GM12878 (cell line): ENCODE measurements around the gene HSPB6. TPM values are rescaled to one million over a fixed set of nuclear protein-coding genes. Genes with fewer than 3 reads are reported as not detected.
A peak's percentile ranks its signal among the peaks of the same experiment; 100 is the strongest.

Experiments
- BRCA1 ChIP-seq: IDR thresholded peaks from 2 replicates; pipeline ENCODE4 v1.6.1; 2011; ENCODE audit warnings: low read depth, low read length, improper control_type of control experiment
- CHD2 ChIP-seq: IDR thresholded peaks from 2 replicates; pipeline ENCODE4 v1.6.1; 2011; ENCODE audit warnings: low read depth, low read length, improper control_type of control experiment, borderline replicate concordance
- CREB1 ChIP-seq: IDR thresholded peaks from 2 replicates; pipeline ENCODE4 v1.6.1; 2012; ENCODE audit warnings: low read depth, mild to moderate bottlenecking, inconsistent platforms
- CREM ChIP-seq: IDR thresholded peaks from 2 replicates; pipeline ENCODE4 v1.6.1; 2014; ENCODE audit warnings: antibody characterized with exemption, low read depth
- DPF2 ChIP-seq: fragments of 450-650 bp; IDR thresholded peaks from 2 replicates; pipeline ENCODE4 v1.6.1; 2017; ENCODE audit warnings: mild to moderate bottlenecking
- ESRRA ChIP-seq: IDR thresholded peaks from 2 replicates; pipeline ENCODE4 v1.6.1; 2012; ENCODE audit warnings: mild to moderate bottlenecking, low read length, improper control_type of control experiment
- EZH2 ChIP-seq: IDR thresholded peaks from 2 replicates; pipeline ENCODE4 v1.6.1; 2012; ENCODE audit warnings: low read depth, mild to moderate bottlenecking, control low read depth, inconsistent platforms, low read length, borderline replicate concordance; ENCODE audit not compliant: control insufficient read depth
- HCFC1 ChIP-seq: fragments of 150-350 bp; IDR thresholded peaks from 2 replicates; pipeline ENCODE4 v1.6.1; 2014; ENCODE audit warnings: low read length
- JUND ChIP-seq: IDR thresholded peaks from 2 replicates; pipeline ENCODE4 v1.6.1; 2012; ENCODE audit warnings: low read depth, mild to moderate bottlenecking, low read length, improper control_type of control experiment, moderate library complexity
- MXI1 ChIP-seq: fragments of 150-350 bp; IDR thresholded peaks from 2 replicates; pipeline ENCODE4 v1.6.1; 2011; ENCODE audit warnings: low read depth, mild to moderate bottlenecking, inconsistent platforms, low read length, improper control_type of control experiment
- NFIC ChIP-seq: IDR thresholded peaks from 2 replicates; pipeline ENCODE4 v1.6.1; 2012; ENCODE audit warnings: low read depth, mild to moderate bottlenecking, inconsistent platforms, low read length, moderate library complexity
- NFXL1 ChIP-seq: fragments of 450-650 bp; IDR thresholded peaks from 2 replicates; pipeline ENCODE4 v1.6.1; 2017; ENCODE audit warnings: antibody characterized with exemption, mild to moderate bottlenecking, borderline replicate concordance
- NR2C1 ChIP-seq: fragments of 450-650 bp; IDR thresholded peaks from 2 replicates; pipeline ENCODE4 v1.6.1; 2017; ENCODE audit warnings: antibody characterized with exemption, mild to moderate bottlenecking, moderate library complexity
- NRF1 ChIP-seq: conservative IDR thresholded peaks from 2 replicates; pipeline ENCODE4 v1.6.1; 2011; ENCODE audit warnings: mild to moderate bottlenecking, low read depth, low read length, improper control_type of control experiment
- POLR2A ChIP-seq: IDR thresholded peaks from 2 replicates; pipeline ENCODE4 v1.6.1; 2011; ENCODE audit warnings: low read depth, mild to moderate bottlenecking, low read length
- RELA ChIP-seq: fragments of 450-650 bp; IDR thresholded peaks from 2 replicates; pipeline ENCODE4 v1.8.0; 2014; ENCODE audit warnings: borderline replicate concordance; ENCODE audit not compliant: partially characterized antibody
- RFX5 ChIP-seq: IDR thresholded peaks from 2 replicates; pipeline ENCODE4 v1.6.1; 2011; ENCODE audit warnings: low read depth, low read length, improper control_type of control experiment
- SREBF1 ChIP-seq: IDR thresholded peaks from 2 replicates; pipeline ENCODE4 v1.6.1; 2012; ENCODE audit warnings: mild to moderate bottlenecking, low read length
- SREBF2 ChIP-seq: IDR thresholded peaks from 2 replicates; pipeline ENCODE4 v1.6.1; 2012; ENCODE audit warnings: mild to moderate bottlenecking, low read length
- polyA plus RNA-seq, 11 experiments: library from polyadenylated mRNA; depleted of rRNA in 4 of 11; unstranded in 6 of 11; stranded (reverse) in 5 of 11; fragments of >200 nt; fragmentation: Nextera tagmentation in 4 of 11; fragmentation: Illumina TruSeq in 1 of 11; extraction: Ambion mirVana in 4 of 11; extraction: Trizol in 1 of 11; gene quantifications; 1 replicate in 1 of 11; 2 replicates in 10 of 11; pipeline versions ENCODE4 v1.2.1 to v1.2.3, GENCODE V29; 2011 to 2016; ENCODE audit warnings: inconsistent platforms in 2 of 11, missing spikeins in 2 of 11, low read depth in 1 of 11
- total RNA-seq, 4 experiments: library from RNA; depleted of rRNA in 3 of 4; stranded (reverse); fragments of >200 nt in 3 of 4; fragmentation: Illumina TruSeq in 1 of 4; extraction: Trizol in 1 of 4; gene quantifications; 2 replicates each; pipeline versions ENCODE4 v1.2.1 to v1.2.3, GENCODE V29; 2013 to 2021
- TF ChIP-seq, protein P1 (sequence below): fragments of 450-650 bp; IDR thresholded peaks from 2 replicates; pipeline ENCODE4 v1.6.1; 2014; ENCODE audit warnings: mild to moderate bottlenecking
- TF ChIP-seq, protein P2 (sequence below): fragments of 450-650 bp; IDR thresholded peaks from 2 replicates; pipeline ENCODE4 v1.6.1; 2016; ENCODE audit warnings: mild to moderate bottlenecking
- TF ChIP-seq, protein P3 (sequence below): IDR thresholded peaks from 2 replicates; pipeline ENCODE4 v1.6.1; 2012; ENCODE audit warnings: mild to moderate bottlenecking, low read depth, low read length
- TF ChIP-seq, protein P4 (sequence below): IDR thresholded peaks from 2 replicates; pipeline ENCODE4 v1.6.1; 2012; ENCODE audit warnings: low read depth, low read length, improper control_type of control experiment

Gene HSPB6
- total and polyA plus RNA-seq, 10 of the 15 experiments (the other 5 are each of a cell fraction or from before 2014, with no cell fraction given), result 0.09 to 1.6 (median 0.36) TPM; not detected in 4

DNA sequence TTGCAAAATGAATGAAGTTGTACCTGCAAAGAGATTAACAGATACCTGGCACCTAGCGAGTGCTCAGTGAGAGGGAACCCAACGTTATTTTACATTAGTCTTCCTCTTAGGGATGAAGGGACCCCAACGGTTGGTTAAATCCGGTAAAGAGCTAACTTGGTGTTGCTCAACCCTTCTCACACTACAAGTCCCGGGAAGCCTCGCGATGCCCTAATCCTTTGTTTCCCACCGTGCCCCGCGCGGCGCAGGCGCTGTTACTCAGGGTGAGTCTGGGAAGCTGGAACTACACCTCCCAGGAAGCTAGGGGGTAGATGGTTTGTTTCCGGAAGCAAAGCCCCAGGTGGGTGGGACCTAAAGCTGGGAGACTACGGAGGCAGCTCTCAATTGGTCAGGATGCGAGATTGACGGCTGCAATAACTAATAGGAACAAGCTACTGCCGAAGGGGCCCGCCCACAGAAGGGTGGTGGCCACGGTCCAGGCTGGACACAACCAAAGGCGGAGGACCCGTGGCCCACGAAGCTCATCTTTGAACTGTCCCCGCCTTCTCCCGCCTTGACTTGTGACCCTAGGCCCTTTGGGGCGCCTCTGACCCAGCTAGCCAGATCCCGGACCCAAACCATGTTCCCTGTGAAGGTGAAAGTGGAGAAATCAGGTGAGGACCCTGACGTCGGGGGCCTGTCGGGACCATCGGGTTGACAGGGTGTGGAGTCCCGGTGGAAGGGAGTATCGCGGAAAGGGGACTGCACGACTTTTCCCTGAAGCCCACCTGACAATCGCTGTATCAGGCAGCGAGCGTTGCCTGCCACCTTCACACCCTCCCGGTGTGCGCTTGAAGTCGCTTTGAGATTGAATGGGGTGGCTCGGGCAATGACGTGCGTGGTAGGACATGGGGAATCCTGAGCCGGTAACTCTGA lies 8.5 kb downstream of the HSPB6 start, which contains the start of gene LIN37 (continued):
- no peak for TF ChIP-seq NFXL1
- 0 out of 2 replicates have a peak, but pooled peaks have one; percentile 9 for TF ChIP-seq JUND
- TF ChIP-seq, protein P1, sequence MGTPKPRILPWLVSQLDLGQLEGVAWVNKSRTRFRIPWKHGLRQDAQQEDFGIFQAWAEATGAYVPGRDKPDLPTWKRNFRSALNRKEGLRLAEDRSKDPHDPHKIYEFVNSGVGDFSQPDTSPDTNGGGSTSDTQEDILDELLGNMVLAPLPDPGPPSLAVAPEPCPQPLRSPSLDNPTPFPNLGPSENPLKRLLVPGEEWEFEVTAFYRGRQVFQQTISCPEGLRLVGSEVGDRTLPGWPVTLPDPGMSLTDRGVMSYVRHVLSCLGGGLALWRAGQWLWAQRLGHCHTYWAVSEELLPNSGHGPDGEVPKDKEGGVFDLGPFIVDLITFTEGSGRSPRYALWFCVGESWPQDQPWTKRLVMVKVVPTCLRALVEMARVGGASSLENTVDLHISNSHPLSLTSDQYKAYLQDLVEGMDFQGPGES, result peak; percentile 89
- peak; percentile 84 for TF ChIP-seq NRF1
- TF ChIP-seq, protein P2, sequence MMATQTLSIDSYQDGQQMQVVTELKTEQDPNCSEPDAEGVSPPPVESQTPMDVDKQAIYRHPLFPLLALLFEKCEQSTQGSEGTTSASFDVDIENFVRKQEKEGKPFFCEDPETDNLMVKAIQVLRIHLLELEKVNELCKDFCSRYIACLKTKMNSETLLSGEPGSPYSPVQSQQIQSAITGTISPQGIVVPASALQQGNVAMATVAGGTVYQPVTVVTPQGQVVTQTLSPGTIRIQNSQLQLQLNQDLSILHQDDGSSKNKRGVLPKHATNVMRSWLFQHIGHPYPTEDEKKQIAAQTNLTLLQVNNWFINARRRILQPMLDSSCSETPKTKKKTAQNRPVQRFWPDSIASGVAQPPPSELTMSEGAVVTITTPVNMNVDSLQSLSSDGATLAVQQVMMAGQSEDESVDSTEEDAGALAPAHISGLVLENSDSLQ, result peak; percentile 99
- peak; percentile 98 for TF ChIP-seq HCFC1
- TF ChIP-seq CREB1, result peak; percentile 90
- peak; percentile 95 for TF ChIP-seq NR2C1
- TF ChIP-seq SREBF2, result no peak
- TF ChIP-seq SREBF1, result peak; percentile 88
- TF ChIP-seq NFIC, result no peak
- peak; percentile 98 for TF ChIP-seq DPF2
- peak; percentile 75 for TF ChIP-seq BRCA1
- TF ChIP-seq ESRRA, result peak; percentile 74; the same call in 1 of the 2 replicates
- peak; percentile 94 for TF ChIP-seq CREM
- TF ChIP-seq POLR2A, result peak; percentile 55
- no peak for TF ChIP-seq EZH2
- peak; percentile 34; the same call in 1 of the 2 replicates for TF ChIP-seq MXI1
- 0 out of 2 replicates have a peak, but pooled peaks have one; percentile 38 for TF ChIP-seq RFX5
- TF ChIP-seq CHD2, result peak; percentile 98
- TF ChIP-seq RELA, result peak; percentile 49
- TF ChIP-seq, protein P3, sequence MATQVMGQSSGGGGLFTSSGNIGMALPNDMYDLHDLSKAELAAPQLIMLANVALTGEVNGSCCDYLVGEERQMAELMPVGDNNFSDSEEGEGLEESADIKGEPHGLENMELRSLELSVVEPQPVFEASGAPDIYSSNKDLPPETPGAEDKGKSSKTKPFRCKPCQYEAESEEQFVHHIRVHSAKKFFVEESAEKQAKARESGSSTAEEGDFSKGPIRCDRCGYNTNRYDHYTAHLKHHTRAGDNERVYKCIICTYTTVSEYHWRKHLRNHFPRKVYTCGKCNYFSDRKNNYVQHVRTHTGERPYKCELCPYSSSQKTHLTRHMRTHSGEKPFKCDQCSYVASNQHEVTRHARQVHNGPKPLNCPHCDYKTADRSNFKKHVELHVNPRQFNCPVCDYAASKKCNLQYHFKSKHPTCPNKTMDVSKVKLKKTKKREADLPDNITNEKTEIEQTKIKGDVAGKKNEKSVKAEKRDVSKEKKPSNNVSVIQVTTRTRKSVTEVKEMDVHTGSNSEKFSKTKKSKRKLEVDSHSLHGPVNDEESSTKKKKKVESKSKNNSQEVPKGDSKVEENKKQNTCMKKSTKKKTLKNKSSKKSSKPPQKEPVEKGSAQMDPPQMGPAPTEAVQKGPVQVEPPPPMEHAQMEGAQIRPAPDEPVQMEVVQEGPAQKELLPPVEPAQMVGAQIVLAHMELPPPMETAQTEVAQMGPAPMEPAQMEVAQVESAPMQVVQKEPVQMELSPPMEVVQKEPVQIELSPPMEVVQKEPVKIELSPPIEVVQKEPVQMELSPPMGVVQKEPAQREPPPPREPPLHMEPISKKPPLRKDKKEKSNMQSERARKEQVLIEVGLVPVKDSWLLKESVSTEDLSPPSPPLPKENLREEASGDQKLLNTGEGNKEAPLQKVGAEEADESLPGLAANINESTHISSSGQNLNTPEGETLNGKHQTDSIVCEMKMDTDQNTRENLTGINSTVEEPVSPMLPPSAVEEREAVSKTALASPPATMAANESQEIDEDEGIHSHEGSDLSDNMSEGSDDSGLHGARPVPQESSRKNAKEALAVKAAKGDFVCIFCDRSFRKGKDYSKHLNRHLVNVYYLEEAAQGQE, result no peak
- TF ChIP-seq, protein P4, sequence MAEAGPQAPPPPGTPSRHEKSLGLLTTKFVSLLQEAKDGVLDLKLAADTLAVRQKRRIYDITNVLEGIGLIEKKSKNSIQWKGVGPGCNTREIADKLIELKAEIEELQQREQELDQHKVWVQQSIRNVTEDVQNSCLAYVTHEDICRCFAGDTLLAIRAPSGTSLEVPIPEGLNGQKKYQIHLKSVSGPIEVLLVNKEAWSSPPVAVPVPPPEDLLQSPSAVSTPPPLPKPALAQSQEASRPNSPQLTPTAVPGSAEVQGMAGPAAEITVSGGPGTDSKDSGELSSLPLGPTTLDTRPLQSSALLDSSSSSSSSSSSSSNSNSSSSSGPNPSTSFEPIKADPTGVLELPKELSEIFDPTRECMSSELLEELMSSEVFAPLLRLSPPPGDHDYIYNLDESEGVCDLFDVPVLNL, result 0 out of 2 replicates have a peak, but pooled peaks have one; percentile 14
